RWPE2 (cell line): ENCODE data around the gene SIRT2.

Source experiments
- ATAC-seq: fragments of 200-7000 bp; cut with Tn5 transposase; 3 replicates; pipeline ENCODE4 v1.9.1; 2021; ENCODE audit warnings: low read depth
- DNase-seq: peaks from one replicate; pipeline ENCODE4 v3.0.0-alpha.2; 2020; ENCODE audit warnings: low spot score
- H3K27ac ChIP-seq: fragments of 450-650 bp; 2 replicates; pipeline ENCODE4 v1.5.1; 2017; ENCODE audit warnings: mild to moderate bottlenecking; ENCODE audit not compliant: poor library complexity, severe bottlenecking
- H3K27me3 ChIP-seq: fragments of 250-450 bp; sonication (Bioruptor Pico); 2 replicates; pipeline ENCODE4 v1.5.1; 2021; ENCODE audit warnings: mild to moderate bottlenecking, moderate library complexity; ENCODE audit not compliant: insufficient read depth, poor library complexity, severe bottlenecking
- H3K36me3 ChIP-seq: fragments of 250-450 bp; sonication (Bioruptor Pico); 2 replicates; pipeline ENCODE4 v1.5.1; 2020; ENCODE audit warnings: low read depth, mild to moderate bottlenecking, moderate library complexity
- H3K4me1 ChIP-seq: fragments of 250-450 bp; sonication (Bioruptor Pico); 2 replicates; pipeline ENCODE4 v1.5.1; 2021; ENCODE audit warnings: mild to moderate bottlenecking, moderate library complexity; ENCODE audit not compliant: insufficient read depth, poor library complexity, severe bottlenecking
- H3K4me3 ChIP-seq: fragments of 250-450 bp; sonication (Bioruptor Pico); 2 replicates; pipeline ENCODE4 v1.5.1; 2021; ENCODE audit warnings: mild to moderate bottlenecking, moderate library complexity; ENCODE audit not compliant: severe bottlenecking
- H3K9me3 ChIP-seq: fragments of 250-450 bp; sonication (Bioruptor Pico); 2 replicates; pipeline ENCODE4 v1.5.1; 2021; ENCODE audit warnings: mild to moderate bottlenecking, moderate library complexity; ENCODE audit not compliant: severe bottlenecking
- TF ChIP-seq, protein P1 (sequence below): fragments of 450-650 bp; IDR thresholded peaks from one replicate; pipeline ENCODE4 v1.5.1; 2017; ENCODE audit warnings: mild to moderate bottlenecking, moderate library complexity; ENCODE audit not compliant: poor library complexity, severe bottlenecking

SIRT2 gene

DNA sequence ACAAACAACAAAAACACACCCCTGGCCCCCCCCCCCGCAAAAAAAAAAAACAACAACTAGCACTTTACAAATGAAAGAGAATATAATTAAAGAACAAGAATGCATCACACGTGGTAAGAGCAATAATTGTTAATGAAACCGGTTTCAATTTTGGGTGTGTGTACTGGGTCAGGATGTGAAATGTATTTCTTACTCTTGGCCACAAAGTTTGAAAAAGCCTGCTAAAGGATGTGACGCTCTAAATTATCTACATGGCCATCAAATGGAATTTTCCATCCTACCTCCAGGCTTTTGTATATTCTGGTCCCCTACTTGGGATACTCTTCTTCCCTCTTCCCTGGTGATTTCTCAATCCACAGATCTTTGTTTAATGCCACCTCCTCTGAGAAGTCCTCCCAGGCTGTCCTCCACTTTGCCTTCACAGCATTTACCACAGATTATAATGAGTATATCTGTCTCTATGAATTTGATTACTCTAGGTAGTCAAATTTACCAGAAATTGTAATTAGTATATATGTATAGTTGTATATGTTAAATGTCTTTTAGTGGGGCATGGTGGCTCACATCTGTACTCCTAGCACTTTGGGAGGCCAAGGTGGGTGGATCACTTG, 29.1 kb upstream of the SIRT2 start:
- Histone ChIP-seq H3K4me1 (no peaks in the 10 kb centered on the region), H3K9me3 (no peaks in the 10 kb centered on the region), H3K27ac (no peak overlapping the region), H3K27me3 (no peaks in the 10 kb centered on the region), H3K4me3 (no peak overlapping the region), H3K36me3 (peaks cover 36% of the 10 kb centered on the region)
- TF ChIP-seq, protein P1, sequence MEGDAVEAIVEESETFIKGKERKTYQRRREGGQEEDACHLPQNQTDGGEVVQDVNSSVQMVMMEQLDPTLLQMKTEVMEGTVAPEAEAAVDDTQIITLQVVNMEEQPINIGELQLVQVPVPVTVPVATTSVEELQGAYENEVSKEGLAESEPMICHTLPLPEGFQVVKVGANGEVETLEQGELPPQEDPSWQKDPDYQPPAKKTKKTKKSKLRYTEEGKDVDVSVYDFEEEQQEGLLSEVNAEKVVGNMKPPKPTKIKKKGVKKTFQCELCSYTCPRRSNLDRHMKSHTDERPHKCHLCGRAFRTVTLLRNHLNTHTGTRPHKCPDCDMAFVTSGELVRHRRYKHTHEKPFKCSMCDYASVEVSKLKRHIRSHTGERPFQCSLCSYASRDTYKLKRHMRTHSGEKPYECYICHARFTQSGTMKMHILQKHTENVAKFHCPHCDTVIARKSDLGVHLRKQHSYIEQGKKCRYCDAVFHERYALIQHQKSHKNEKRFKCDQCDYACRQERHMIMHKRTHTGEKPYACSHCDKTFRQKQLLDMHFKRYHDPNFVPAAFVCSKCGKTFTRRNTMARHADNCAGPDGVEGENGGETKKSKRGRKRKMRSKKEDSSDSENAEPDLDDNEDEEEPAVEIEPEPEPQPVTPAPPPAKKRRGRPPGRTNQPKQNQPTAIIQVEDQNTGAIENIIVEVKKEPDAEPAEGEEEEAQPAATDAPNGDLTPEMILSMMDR, result no peak
- no peak for DNase-seq
- ATAC-seq, result no peak

DNA sequence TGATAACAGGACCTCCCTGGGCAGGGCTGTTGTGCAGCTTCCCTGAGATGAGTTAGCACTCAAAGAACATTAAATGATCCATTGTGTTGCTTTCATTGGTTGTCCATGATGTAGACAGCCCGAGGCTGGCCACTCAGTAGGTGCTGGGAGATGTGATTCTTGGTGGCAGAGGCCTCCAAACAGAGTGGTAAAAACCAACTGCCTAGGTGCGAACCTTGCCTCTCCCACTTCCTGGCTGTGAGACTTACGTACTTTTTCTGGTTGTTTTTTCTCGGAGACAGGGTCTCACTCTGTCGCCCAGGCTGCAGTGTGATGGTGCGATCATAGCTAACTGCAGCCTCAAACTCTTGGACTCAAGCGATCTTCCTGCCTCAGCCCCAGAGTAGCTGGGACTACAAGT, 25.0 kb upstream of the SIRT2 start:
- TF ChIP-seq, protein P1, result no peak
- DNase-seq (no peak), ATAC-seq (no peak)

DNA sequence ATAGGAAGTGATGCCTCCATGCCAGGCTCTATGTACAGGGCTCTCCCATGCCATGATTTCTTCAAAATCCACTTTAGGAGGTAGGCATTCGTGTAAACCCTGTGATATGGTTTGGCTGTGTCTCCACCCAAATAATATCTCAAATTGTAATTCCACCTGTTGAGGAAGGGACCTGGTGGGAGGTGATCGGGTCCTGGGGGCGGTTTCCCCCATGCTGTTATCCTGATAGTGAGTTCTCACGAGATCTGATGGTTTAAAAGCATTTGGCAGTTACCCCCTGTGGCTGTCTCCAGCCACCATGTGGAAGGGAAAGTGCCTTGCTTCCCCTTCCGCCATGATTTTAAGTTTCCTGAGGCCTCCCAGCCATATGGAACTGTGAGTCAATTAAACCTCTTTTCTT, 23.1 kb upstream of the SIRT2 start:
- DNase-seq (no peak), ATAC-seq (no peak)
- no peaks in the 10 kb centered on the region for H3K27me3 ChIP-seq
- H3K9me3 ChIP-seq, result no peaks in the 10 kb centered on the region
- no peak overlapping the region for H3K4me3 ChIP-seq
- H3K27ac ChIP-seq, result no peak overlapping the region
- no peaks in the 10 kb centered on the region for H3K4me1 ChIP-seq
- H3K36me3 ChIP-seq, result peaks cover 21% of the 10 kb centered on the region
- TF ChIP-seq, protein P1, result no peak

More for the DNA sequence above, 25.0 kb upstream of the SIRT2 start:
- peaks cover 32% of the 10 kb centered on the region for H3K36me3 ChIP-seq
- no peaks in the 10 kb centered on the region for H3K9me3 ChIP-seq
- H3K27ac ChIP-seq, result no peak overlapping the region
- H3K4me1 ChIP-seq, result no peaks in the 10 kb centered on the region
- H3K27me3 ChIP-seq, result no peaks in the 10 kb centered on the region
- H3K4me3 ChIP-seq, result no peak overlapping the region

DNA sequence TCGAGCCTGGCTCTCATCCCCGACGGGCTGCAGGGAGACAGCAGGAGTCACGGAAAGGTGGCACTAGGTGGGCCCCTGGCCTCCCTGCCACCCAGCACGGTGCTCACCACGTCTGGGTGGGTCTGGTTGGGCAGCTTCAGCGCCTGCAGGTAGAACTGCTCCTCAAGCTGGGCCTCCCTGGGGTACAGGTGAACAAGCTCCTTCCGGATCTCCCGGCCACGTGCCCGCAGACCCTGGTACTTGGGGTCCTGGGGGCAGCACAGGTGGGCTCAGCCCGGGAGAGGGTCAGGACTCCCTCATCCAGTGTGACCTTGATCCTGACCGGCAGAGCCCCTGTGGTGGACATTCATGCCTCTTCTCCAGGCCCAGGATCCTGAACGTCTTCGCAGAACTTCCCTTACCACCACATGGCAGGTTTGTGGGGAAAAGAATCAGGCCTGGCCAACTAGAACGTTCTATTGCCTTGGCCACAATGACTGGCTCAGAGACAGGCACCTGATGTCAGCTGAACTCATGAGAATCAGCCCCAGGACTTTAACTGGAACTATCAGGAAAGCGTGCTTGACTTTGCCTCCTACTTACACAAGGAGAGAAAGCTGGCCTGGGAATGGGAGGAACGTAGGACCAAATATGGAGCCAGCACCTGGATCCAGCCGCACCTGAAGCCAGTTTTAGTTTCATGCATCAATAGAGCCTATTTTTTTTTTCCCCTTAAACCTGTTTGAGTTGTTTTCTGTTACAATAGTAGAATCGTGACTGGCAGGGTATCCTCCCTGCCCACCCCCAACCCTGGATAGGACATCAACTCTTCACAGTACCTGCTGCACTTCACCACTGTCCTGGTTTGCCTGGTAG, 22.2 kb upstream of the SIRT2 start:
- no peaks in the 10 kb centered on the region for H3K9me3 ChIP-seq
- TF ChIP-seq, protein P1, result no peak
- no peak overlapping the region for H3K4me3 ChIP-seq
- H3K4me1 ChIP-seq, result no peaks in the 10 kb centered on the region
- H3K36me3 ChIP-seq, result peaks cover 21% of the 10 kb centered on the region
- ATAC-seq (no peak), DNase-seq (no peak)
- no peak overlapping the region for H3K27ac ChIP-seq
- no peaks in the 10 kb centered on the region for H3K27me3 ChIP-seq
